NB4 (cell line): ENCODE data around the gene RIMS4.

Experiments used
- POLR2A ChIP-seq: IDR thresholded peaks from 2 replicates; pipeline ENCODE4 v1.6.1; 2011; ENCODE audit warnings: mild to moderate bottlenecking; ENCODE audit not compliant: insufficient read length; ENCODE audit errors: extremely low read depth
- TF ChIP-seq, protein P1 (sequence below): IDR thresholded peaks from one replicate; pipeline ENCODE4 v1.5.1; 2012; ENCODE audit warnings: low read depth, low read length

DNA sequence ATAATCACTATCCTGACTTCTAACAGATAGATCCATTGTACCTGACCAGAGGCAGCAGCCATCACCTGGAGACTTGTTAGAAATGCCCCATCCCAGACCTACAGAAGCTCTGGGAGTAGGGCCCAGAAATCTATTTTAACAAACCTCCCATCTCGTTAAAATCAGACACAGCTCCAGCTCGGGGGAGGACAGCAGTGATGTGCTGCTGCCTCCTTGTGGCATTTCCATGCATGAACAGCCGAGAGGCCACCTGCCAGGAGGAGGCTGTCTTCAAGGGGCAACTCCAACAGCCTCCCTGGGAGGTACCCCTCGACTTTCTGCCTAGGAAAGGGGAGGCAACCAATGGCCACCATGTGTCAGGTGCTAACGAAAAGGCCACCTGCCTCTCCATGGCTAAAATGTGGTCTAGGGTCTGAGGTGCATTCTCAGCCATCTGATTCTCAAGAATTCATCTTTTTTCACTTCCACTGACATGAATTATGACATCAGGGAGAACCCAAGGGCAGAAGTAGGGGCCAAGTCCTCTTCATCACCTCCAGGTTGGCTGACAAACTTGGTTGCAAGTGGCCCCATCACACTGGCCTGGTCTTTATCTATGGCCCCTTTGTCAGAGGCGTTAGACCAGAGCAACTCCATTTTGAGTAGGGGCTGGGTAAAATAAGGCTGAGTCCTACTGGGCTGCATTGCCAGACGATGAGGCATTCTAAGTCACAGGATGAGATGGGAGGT, 76.8 kb downstream of the RIMS4 start:
- no peak for TF ChIP-seq POLR2A
- TF ChIP-seq, protein P1, sequence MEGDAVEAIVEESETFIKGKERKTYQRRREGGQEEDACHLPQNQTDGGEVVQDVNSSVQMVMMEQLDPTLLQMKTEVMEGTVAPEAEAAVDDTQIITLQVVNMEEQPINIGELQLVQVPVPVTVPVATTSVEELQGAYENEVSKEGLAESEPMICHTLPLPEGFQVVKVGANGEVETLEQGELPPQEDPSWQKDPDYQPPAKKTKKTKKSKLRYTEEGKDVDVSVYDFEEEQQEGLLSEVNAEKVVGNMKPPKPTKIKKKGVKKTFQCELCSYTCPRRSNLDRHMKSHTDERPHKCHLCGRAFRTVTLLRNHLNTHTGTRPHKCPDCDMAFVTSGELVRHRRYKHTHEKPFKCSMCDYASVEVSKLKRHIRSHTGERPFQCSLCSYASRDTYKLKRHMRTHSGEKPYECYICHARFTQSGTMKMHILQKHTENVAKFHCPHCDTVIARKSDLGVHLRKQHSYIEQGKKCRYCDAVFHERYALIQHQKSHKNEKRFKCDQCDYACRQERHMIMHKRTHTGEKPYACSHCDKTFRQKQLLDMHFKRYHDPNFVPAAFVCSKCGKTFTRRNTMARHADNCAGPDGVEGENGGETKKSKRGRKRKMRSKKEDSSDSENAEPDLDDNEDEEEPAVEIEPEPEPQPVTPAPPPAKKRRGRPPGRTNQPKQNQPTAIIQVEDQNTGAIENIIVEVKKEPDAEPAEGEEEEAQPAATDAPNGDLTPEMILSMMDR, result peak; percentile 95
